ENCODE results near the gene CDK5RAP2. TPM values are rescaled to one million over a fixed set of nuclear protein-coding genes. Genes with fewer than 3 reads are reported as not detected.
A peak's percentile ranks its signal among the peaks of the same experiment; 100 is the strongest.
"Not testable (repeated sequence)": the region's sequence is repeated elsewhere in the genome, so short reads cannot be mapped to it uniquely, and the experiment has no call there.

Gene CDK5RAP2
- polyA plus RNA-seq, 1 donor: 42.0 TPM

GRCh38 chr9:120532891-120533290, 47.1 kb downstream of the CDK5RAP2 start:
- Histone ChIP-seq H3K27ac (ENCODE audit: low read length) (peak overlapping the region; percentile 22), H3K27me3 (ENCODE audit: control insufficient read depth, insufficient read depth, low read length) (no peaks in the 10 kb centered on the region), H3K9me3 (ENCODE audit: control insufficient read depth, low read depth, low read length) (no peaks in the 10 kb centered on the region), H3K36me3 (ENCODE audit: control insufficient read depth, insufficient read depth, low read length) (peaks cover 70% of the 10 kb centered on the region), H3K4me3 (ENCODE audit: low read length) (no peak overlapping the region), H3K4me1 (ENCODE audit: control insufficient read depth, insufficient read depth, low read length) (no peaks in the 10 kb centered on the region)
- WGBS (ENCODE audit: insufficient coverage, low lambda C conversion rate): 81% methylated on average over 5 of the region's 10 CpGs
- DNase-seq: no peak

- Histone ChIP-seq H3K36me3 (ENCODE audit: control insufficient read depth, insufficient read depth, low read length) (peaks cover 70% of the 10 kb centered on the region), H3K4me3 (ENCODE audit: low read length) (no peak overlapping the region), H3K9me3 (ENCODE audit: control insufficient read depth, low read depth, low read length) (no peaks in the 10 kb centered on the region), H3K4me1 (ENCODE audit: control insufficient read depth, insufficient read depth, low read length) (no peaks in the 10 kb centered on the region), H3K27ac (ENCODE audit: low read length) (peak overlapping the region; percentile 22), H3K27me3 (ENCODE audit: control insufficient read depth, insufficient read depth, low read length) (no peaks in the 10 kb centered on the region)
- DNase-seq: peak; percentile 49 to 57
- no CpG with 5 or more reads among the region's 6 CpGs for WGBS (ENCODE audit: insufficient coverage, low lambda C conversion rate)
Measured at GRCh38 chr9:120532475-120532874, 47.5 kb downstream of the CDK5RAP2 start.

DNA sequence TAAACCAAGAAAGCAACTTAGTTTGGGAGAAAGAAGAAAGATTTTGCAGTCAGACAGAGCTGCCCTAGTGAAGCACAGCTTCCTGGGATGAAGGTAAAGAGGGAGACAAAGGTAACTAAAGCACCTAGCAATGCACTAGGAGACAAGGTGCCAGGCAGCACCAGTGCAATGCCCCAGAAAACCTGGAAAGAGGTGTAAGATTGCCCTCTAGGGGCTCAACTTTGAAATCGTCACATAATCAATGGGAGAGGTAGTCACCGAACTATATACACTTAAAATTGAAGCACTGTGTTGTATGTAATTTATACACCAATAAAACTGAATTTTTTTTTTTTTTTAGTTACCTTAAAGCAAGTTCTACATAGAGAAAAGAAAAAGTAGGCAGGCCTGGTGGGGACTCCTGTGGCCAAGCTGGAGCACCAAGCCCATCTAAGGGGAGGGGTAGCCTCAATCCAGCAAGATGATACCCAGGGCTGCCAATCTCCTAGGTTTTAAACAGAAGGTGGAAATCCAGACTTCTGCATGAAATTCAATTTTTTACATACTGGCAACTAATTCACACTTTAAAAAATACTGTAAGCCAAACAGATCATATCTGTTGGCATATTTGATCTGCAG, 48.2 kb downstream of the CDK5RAP2 start:
- Histone ChIP-seq H3K4me1 (ENCODE audit: control insufficient read depth, insufficient read depth, low read length) (no peaks in the 10 kb centered on the region), H3K9me3 (ENCODE audit: control insufficient read depth, low read depth, low read length) (no peaks in the 10 kb centered on the region), H3K4me3 (ENCODE audit: low read length) (no peak overlapping the region), H3K27me3 (ENCODE audit: control insufficient read depth, insufficient read depth, low read length) (no peaks in the 10 kb centered on the region), H3K27ac (ENCODE audit: low read length) (peak overlapping the region; percentile 4), H3K36me3 (ENCODE audit: control insufficient read depth, insufficient read depth, low read length) (peaks cover 69% of the 10 kb centered on the region)
- peak in 1 of 2 donors; percentile 12 for DNase-seq
- no CpG with 5 or more reads among the region's 2 CpGs for WGBS (ENCODE audit: insufficient coverage, low lambda C conversion rate)

DNA sequence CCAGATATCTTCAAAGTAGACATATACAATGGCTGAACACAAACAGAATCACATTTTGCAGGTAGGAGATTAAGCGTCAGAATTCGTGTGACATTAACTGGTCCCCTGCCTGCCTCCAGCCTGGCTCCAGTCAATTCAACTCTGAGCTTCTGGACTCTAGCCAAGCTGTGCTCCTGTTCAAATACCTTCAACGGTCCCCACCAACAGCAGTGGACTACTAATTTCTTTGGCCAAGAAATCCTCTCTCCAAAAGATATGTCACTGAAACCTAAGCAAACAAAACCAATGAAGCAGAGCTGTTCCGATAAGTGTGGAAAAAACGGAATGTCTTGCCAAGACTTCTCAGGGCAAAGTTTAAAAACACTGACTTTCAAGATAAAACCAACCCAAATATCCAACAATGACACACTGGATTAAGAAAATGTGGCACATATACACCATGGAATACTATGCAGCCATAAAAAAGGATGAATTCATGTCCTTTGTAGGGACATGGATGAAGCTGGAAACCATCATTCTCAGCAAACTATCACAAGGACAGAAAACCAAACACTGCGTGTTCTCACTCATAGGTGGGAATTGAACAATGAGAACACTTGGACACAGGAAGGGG, 49.6 kb downstream of the CDK5RAP2 start:
- not testable (repeated sequence) for H3K27ac ChIP-seq (ENCODE audit: low read length); H3K27me3 ChIP-seq (ENCODE audit: control insufficient read depth, insufficient read depth, low read length); H3K4me3 ChIP-seq (ENCODE audit: low read length); DNase-seq; H3K4me1 ChIP-seq (ENCODE audit: control insufficient read depth, insufficient read depth, low read length); H3K9me3 ChIP-seq (ENCODE audit: control insufficient read depth, low read depth, low read length)
- WGBS (ENCODE audit: insufficient coverage, low lambda C conversion rate): no CpG with 5 or more reads among the region's 6 CpGs
- H3K36me3 ChIP-seq (ENCODE audit: control insufficient read depth, insufficient read depth, low read length): peaks cover 74% of the 10 kb centered on the region

- Histone ChIP-seq H3K27me3 (ENCODE audit: control insufficient read depth, insufficient read depth, low read length) (no peaks in the 10 kb centered on the region), H3K9me3 (ENCODE audit: control insufficient read depth, low read depth, low read length) (no peaks in the 10 kb centered on the region), H3K4me1 (ENCODE audit: control insufficient read depth, insufficient read depth, low read length) (no peaks in the 10 kb centered on the region), H3K27ac (ENCODE audit: low read length) (no peak overlapping the region), H3K4me3 (ENCODE audit: low read length) (no peak overlapping the region), H3K36me3 (ENCODE audit: control insufficient read depth, insufficient read depth, low read length) (peaks cover 75% of the 10 kb centered on the region)
- WGBS (ENCODE audit: insufficient coverage, low lambda C conversion rate): no CpG with 5 or more reads among the region's 7 CpGs
- DNase-seq: no peak
Measured at GRCh38 chr9:120528829-120529228, 51.1 kb downstream of the CDK5RAP2 start.

- Histone ChIP-seq H3K36me3 (ENCODE audit: control insufficient read depth, insufficient read depth, low read length) (peaks cover 77% of the 10 kb centered on the region), H3K27me3 (ENCODE audit: control insufficient read depth, insufficient read depth, low read length) (no peaks in the 10 kb centered on the region), H3K4me1 (ENCODE audit: control insufficient read depth, insufficient read depth, low read length) (no peaks in the 10 kb centered on the region), H3K27ac (ENCODE audit: low read length) (no peak overlapping the region), H3K9me3 (ENCODE audit: control insufficient read depth, low read depth, low read length) (no peaks in the 10 kb centered on the region), H3K4me3 (ENCODE audit: low read length) (no peak overlapping the region)
- no peak for DNase-seq
- WGBS (ENCODE audit: insufficient coverage, low lambda C conversion rate): no CpG with 5 or more reads among the region's 1 CpG
Measured at GRCh38 chr9:120528327-120528726, 51.6 kb downstream of the CDK5RAP2 start.

DNA sequence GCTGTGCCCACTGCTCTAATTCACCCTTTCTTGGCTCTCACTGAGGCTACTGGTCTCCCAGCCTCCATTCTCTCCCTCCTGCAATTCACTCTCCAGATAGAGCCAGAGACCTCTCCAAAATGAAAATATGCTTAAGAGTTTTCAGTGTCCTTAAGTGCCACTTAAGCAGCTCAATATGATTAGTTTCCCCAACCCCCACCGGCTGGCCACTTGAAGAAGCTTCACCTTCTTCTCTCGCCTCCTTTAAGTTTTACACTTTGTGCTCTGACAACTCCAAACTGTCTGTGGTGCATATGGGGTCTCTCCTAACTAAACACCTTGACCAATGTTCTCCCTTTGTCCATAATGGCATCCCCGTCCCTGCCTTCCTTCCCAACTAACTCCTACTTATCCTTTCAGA, 53.4 kb downstream of the CDK5RAP2 start:
- Histone ChIP-seq H3K27me3 (ENCODE audit: control insufficient read depth, insufficient read depth, low read length) (no peaks in the 10 kb centered on the region), H3K4me3 (ENCODE audit: low read length) (no peak overlapping the region), H3K36me3 (ENCODE audit: control insufficient read depth, insufficient read depth, low read length) (peaks cover 80% of the 10 kb centered on the region), H3K4me1 (ENCODE audit: control insufficient read depth, insufficient read depth, low read length) (no peaks in the 10 kb centered on the region), H3K9me3 (ENCODE audit: control insufficient read depth, low read depth, low read length) (no peaks in the 10 kb centered on the region), H3K27ac (ENCODE audit: low read length) (no peak overlapping the region)
- WGBS (ENCODE audit: insufficient coverage, low lambda C conversion rate): no CpG with 5 or more reads among the region's 3 CpGs
- DNase-seq: no peak

DNA sequence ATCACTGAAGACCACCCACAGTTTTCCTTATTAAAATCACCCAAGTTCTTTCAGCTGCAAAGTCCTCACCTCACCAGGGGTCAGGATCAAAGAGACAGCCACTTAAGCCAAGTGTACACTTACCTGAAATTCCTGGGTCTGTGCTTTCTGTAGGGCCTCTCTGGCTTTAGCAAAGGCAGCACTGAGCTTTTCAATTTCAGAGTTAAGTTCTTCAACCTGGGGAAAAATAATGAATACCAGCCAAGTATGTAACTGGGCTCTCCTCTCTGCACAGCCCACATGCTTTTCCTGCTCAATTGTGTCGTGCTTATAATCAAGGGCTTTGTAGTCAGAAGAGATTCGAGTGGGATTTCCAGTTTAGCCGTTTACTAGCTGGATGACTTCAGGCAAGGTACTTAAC, 55.1 kb downstream of the CDK5RAP2 start:
- DNase-seq: no peak
- no CpG with 5 or more reads among the region's 3 CpGs for WGBS (ENCODE audit: insufficient coverage, low lambda C conversion rate)
- Histone ChIP-seq H3K4me3 (ENCODE audit: low read length) (no peak overlapping the region), H3K27ac (ENCODE audit: low read length) (no peak overlapping the region), H3K36me3 (ENCODE audit: control insufficient read depth, insufficient read depth, low read length) (peaks cover 78% of the 10 kb centered on the region), H3K27me3 (ENCODE audit: control insufficient read depth, insufficient read depth, low read length) (no peaks in the 10 kb centered on the region), H3K9me3 (ENCODE audit: control insufficient read depth, low read depth, low read length) (no peaks in the 10 kb centered on the region), H3K4me1 (ENCODE audit: control insufficient read depth, insufficient read depth, low read length) (no peaks in the 10 kb centered on the region)

DNA sequence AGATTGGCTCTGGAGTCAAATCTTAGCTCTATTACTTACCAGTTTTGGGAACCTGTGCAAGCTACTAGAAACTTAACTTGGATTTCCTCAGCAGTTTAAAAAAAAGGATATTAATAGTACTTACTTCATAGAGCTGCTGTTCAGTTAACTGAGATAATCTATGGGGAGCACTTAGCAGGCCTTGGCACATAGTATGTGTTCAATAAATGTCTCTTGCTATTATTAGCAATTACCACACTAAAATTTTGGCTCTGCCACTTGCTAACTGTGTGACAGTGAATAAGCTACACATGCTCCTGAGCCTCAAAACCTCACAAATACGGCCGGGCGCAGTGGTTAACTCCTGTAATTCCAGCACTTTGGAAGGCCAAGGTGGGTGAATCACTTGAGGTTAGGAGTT, 55.9 kb downstream of the CDK5RAP2 start:
- Histone ChIP-seq H3K4me3 (ENCODE audit: low read length) (no peak overlapping the region), H3K9me3 (ENCODE audit: control insufficient read depth, low read depth, low read length) (no peaks in the 10 kb centered on the region), H3K36me3 (ENCODE audit: control insufficient read depth, insufficient read depth, low read length) (peaks cover 69% of the 10 kb centered on the region), H3K27me3 (ENCODE audit: control insufficient read depth, insufficient read depth, low read length) (no peaks in the 10 kb centered on the region), H3K4me1 (ENCODE audit: control insufficient read depth, insufficient read depth, low read length) (no peaks in the 10 kb centered on the region), H3K27ac (ENCODE audit: low read length) (no peak overlapping the region)
- no CpG with 5 or more reads among the region's 3 CpGs for WGBS (ENCODE audit: insufficient coverage, low lambda C conversion rate)
- DNase-seq: no peak

DNA sequence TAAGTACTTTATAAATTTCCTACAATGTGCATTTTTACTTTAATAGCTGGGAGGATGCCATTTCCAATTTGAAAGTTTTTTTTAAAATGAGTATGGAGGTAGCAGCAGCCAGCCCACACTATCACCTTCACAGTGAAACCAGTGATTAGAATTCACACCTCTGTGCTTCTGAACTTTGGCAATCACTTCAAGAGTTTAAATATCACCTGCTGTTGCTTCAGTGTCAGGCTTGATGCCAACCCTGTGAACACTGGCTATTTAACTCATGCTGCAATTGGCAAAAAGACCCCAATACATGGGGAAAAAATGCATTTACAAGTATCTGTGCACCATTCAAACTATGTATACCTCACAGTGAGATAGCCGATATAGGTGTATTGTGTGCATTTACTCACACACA, 57.4 kb downstream of the CDK5RAP2 start:
- no peaks in the 10 kb centered on the region for H3K4me1 ChIP-seq (ENCODE audit: control insufficient read depth, insufficient read depth, low read length)
- H3K4me3 ChIP-seq (ENCODE audit: low read length): no peak overlapping the region
- H3K27me3 ChIP-seq (ENCODE audit: control insufficient read depth, insufficient read depth, low read length): no peaks in the 10 kb centered on the region
- DNase-seq: no peak
- peaks cover 64% of the 10 kb centered on the region for H3K36me3 ChIP-seq (ENCODE audit: control insufficient read depth, insufficient read depth, low read length)
- WGBS (ENCODE audit: insufficient coverage, low lambda C conversion rate): no CpG with 5 or more reads among the region's 1 CpG
- H3K27ac ChIP-seq (ENCODE audit: low read length): no peak overlapping the region
- no peaks in the 10 kb centered on the region for H3K9me3 ChIP-seq (ENCODE audit: control insufficient read depth, low read depth, low read length)

DNA sequence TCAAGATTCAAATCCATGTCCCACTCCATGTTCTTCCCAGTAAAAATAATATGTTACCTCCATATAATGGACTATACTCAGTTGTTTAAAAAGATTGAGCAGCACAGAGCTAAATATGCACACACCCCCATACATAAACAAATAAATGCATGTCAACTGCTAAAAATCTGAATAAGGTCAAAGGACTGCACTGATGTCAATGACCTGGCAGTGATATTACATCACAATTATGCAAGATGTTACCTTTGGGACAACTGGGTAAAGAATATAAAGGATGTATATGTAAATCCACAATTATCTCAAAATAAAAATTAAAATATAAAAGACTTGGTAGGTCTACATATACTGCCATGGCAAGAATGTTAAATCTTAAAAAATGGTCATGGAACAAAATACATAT, 57.9 kb downstream of the CDK5RAP2 start:
- DNase-seq: no peak
- Histone ChIP-seq H3K27ac (ENCODE audit: low read length) (no peak overlapping the region), H3K9me3 (ENCODE audit: control insufficient read depth, low read depth, low read length) (no peaks in the 10 kb centered on the region), H3K4me1 (ENCODE audit: control insufficient read depth, insufficient read depth, low read length) (no peaks in the 10 kb centered on the region), H3K27me3 (ENCODE audit: control insufficient read depth, insufficient read depth, low read length) (no peaks in the 10 kb centered on the region), H3K36me3 (ENCODE audit: control insufficient read depth, insufficient read depth, low read length) (peaks cover 64% of the 10 kb centered on the region), H3K4me3 (ENCODE audit: low read length) (no peak overlapping the region)
